Stimulated activated CD8-positive, alpha-beta memory T cell treated with anti-CD3 and anti-CD28 coated beads, Interleukin-4, amount 100 ng/mL, for 48 hours (primary cell): ENCODE measurements around the gene KLRC1.
"Not testable (repeated sequence)": the region's sequence is repeated elsewhere in the genome, so short reads cannot be mapped to it uniquely, and the experiment has no call there.

Experiments
- DNase-seq: peaks from one replicate; pipeline ENCODE4 v3.0.0-alpha.2; 2020

Gene KLRC1

GRCh38 chr12:10420334-10420733, 32.8 kb downstream of the KLRC1 start, which contains the start of gene KLRC3:
TSS of gene KLRC3 (minus strand) at chr12:10420595. CDS start at chr12:10420550, 45 bp downstream.
- not testable (repeated sequence) for DNase-seq

- DNase-seq, result no peak
These were observed 43.8 kb downstream of the KLRC1 start, which contains the start of gene KLRC4 for GRCh38 chr12:10409392-10409791. TSS of gene KLRC4 (minus strand) at chr12:10409757. CDS start at chr12:10409575, 182 bp downstream.

GRCh38 chr12:10408842-10409241, 44.3 kb downstream of the KLRC1 start:
- no peak for DNase-seq

GRCh38 chr12:10406725-10407124, 46.5 kb downstream of the KLRC1 start:
- DNase-seq, result no peak

- DNase-seq, result no peak
These were observed 47.9 kb downstream of the KLRC1 start for GRCh38 chr12:10405294-10405693.

- DNase-seq, result no peak
These were observed 48.4 kb downstream of the KLRC1 start for GRCh38 chr12:10404798-10405197.

- no peak for DNase-seq
These were observed 52.3 kb downstream of the KLRC1 start for GRCh38 chr12:10400829-10401228.

- no peak for DNase-seq
These were observed 55.0 kb downstream of the KLRC1 start for GRCh38 chr12:10398168-10398567.

GRCh38 chr12:10397296-10397695, 55.9 kb downstream of the KLRC1 start:
- DNase-seq, result no peak

GRCh38 chr12:10396176-10396575, 57.0 kb downstream of the KLRC1 start:
- not testable (repeated sequence) for DNase-seq
